HL-60 (cell line): ENCODE data around the gene ST6GALNAC6.

ENCODE experiments used
- DNase-seq, 2 experiments: peaks; one replicate each; pipeline ENCODE4 v3.0.0-alpha.2; 2010 to 2020; ENCODE audit warnings: low read depth in 1 of 2, low spot score in 1 of 2
- H3K27ac ChIP-seq: fragments of 250-450 bp; sonication (Bioruptor Pico); replicated peaks from 2 replicates; pipeline ENCODE4 v1.5.1; 2020; ENCODE audit warnings: mild to moderate bottlenecking, moderate library complexity
- H3K27me3 ChIP-seq: fragments of 250-450 bp; sonication (Bioruptor Pico); 2 replicates; pipeline ENCODE4 v1.5.1; 2021; ENCODE audit warnings: mild to moderate bottlenecking, moderate library complexity; ENCODE audit not compliant: insufficient read depth, poor library complexity, severe bottlenecking
- H3K4me3 ChIP-seq: replicated peaks from 2 replicates; pipeline ENCODE4 v1.5.1; 2011; ENCODE audit warnings: mild to moderate bottlenecking, control low read depth, low read length; ENCODE audit not compliant: insufficient read depth
- GABPA ChIP-seq: IDR thresholded peaks from 2 replicates; pipeline ENCODE4 v1.6.1; 2012; ENCODE audit warnings: low read depth
- POLR2AphosphoS5 ChIP-seq: IDR thresholded peaks from 2 replicates; pipeline ENCODE4 v1.6.1; 2012; ENCODE audit warnings: low read depth
- SPI1 ChIP-seq: IDR thresholded peaks from 2 replicates; pipeline ENCODE4 v1.6.1; 2012; ENCODE audit warnings: low read depth, mild to moderate bottlenecking, borderline replicate concordance
- TF ChIP-seq, protein P1 (sequence below): IDR thresholded peaks from 2 replicates; pipeline ENCODE4 v1.6.1; 2012; ENCODE audit warnings: low read depth; ENCODE audit not compliant: insufficient replicate concordance
- TF ChIP-seq, protein P2 (sequence below): IDR thresholded peaks from one replicate; pipeline ENCODE4 v1.5.1; 2011; ENCODE audit warnings: low read length, control low read depth, inconsistent platforms; ENCODE audit not compliant: insufficient read depth

ST6GALNAC6 gene

DNA sequence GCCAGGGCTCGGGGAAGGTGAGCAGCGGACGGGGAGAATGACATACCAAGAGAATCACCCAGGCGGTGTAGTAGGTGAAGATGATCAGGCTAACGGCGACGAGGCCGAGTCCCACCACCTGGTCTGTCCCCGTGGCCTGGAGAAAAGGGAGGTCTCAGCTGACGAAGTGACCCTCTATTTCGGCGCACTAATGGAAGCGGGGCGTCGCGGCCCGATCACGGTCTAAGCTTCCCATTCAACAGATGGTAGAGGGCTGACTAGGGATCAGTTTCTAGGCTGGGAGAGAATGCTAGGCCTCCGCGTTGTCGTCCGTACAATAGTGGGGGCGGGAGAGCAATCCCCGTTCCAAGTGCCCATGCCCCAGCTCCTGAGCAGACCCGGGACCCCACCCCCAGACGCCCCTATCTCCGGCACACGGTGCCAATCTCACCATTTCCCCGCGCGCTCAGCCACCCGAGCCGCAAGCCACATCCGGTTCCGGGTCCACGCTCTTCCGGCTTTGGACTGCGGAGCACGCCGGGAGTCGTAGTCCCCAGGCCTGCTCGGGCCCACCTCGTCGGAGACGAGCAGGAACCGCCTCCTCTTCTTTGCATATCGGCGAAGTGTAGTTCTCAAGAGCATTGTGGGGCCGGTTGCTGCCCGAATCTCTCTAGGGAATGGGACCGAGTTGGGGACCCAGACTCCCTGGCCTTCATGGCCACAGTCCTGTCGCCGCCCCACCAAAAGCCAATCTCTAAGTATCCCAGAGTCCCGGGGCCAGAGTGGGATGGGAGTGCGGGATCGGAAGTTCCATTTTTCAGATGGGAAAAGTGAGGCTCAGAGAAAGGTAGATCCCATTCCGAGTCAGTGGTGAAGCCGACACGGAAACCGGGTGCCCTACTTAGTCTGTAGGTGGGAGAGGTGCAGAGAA lies 38.2 kb upstream of the ST6GALNAC6 start, which contains the start of gene DPM2:
DPM2 (minus strand) TSS at position 467 of the 910 bp plus-strand sequence; CDS start at position 433, 34 bp downstream.
- peak; percentile 77 to 87 for DNase-seq
- TF ChIP-seq, protein P1, sequence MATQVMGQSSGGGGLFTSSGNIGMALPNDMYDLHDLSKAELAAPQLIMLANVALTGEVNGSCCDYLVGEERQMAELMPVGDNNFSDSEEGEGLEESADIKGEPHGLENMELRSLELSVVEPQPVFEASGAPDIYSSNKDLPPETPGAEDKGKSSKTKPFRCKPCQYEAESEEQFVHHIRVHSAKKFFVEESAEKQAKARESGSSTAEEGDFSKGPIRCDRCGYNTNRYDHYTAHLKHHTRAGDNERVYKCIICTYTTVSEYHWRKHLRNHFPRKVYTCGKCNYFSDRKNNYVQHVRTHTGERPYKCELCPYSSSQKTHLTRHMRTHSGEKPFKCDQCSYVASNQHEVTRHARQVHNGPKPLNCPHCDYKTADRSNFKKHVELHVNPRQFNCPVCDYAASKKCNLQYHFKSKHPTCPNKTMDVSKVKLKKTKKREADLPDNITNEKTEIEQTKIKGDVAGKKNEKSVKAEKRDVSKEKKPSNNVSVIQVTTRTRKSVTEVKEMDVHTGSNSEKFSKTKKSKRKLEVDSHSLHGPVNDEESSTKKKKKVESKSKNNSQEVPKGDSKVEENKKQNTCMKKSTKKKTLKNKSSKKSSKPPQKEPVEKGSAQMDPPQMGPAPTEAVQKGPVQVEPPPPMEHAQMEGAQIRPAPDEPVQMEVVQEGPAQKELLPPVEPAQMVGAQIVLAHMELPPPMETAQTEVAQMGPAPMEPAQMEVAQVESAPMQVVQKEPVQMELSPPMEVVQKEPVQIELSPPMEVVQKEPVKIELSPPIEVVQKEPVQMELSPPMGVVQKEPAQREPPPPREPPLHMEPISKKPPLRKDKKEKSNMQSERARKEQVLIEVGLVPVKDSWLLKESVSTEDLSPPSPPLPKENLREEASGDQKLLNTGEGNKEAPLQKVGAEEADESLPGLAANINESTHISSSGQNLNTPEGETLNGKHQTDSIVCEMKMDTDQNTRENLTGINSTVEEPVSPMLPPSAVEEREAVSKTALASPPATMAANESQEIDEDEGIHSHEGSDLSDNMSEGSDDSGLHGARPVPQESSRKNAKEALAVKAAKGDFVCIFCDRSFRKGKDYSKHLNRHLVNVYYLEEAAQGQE, result no peak
- TF ChIP-seq POLR2AphosphoS5, result peak; percentile 76; the same call in 1 of the 2 replicates
- TF ChIP-seq, protein P2, sequence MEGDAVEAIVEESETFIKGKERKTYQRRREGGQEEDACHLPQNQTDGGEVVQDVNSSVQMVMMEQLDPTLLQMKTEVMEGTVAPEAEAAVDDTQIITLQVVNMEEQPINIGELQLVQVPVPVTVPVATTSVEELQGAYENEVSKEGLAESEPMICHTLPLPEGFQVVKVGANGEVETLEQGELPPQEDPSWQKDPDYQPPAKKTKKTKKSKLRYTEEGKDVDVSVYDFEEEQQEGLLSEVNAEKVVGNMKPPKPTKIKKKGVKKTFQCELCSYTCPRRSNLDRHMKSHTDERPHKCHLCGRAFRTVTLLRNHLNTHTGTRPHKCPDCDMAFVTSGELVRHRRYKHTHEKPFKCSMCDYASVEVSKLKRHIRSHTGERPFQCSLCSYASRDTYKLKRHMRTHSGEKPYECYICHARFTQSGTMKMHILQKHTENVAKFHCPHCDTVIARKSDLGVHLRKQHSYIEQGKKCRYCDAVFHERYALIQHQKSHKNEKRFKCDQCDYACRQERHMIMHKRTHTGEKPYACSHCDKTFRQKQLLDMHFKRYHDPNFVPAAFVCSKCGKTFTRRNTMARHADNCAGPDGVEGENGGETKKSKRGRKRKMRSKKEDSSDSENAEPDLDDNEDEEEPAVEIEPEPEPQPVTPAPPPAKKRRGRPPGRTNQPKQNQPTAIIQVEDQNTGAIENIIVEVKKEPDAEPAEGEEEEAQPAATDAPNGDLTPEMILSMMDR, result no peak
- TF ChIP-seq SPI1, result no peak; the same call in 1 of the 2 replicates
- TF ChIP-seq GABPA, result peak; percentile 97
- H3K27me3 ChIP-seq, result no peaks in the 10 kb centered on the region
- H3K4me3 ChIP-seq, result peak within 1 kb of the TSS; percentile 91
- peak within 1 kb of the TSS; percentile 57 for H3K27ac ChIP-seq

DNA sequence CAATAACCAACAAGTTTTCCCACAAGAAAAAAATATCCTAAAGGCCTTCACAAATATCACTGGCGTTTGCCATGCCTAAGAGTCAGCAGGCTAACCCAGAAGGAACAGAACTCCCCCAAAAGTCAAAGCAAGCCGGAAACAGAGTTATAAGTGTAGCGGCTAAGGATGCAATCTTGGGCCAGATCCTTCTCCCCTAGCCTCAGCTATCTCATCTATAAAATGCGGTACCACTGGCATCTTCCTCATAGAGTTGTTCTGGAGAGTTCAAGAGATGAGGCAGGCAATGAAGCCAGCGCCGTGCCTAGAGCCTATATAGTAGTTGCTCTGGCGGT lies 37.6 kb upstream of the ST6GALNAC6 start:
- Histone ChIP-seq H3K27me3 (no peaks in the 10 kb centered on the region), H3K27ac (peak overlapping the region; percentile 57; the same call in 1 of the 2 replicates), H3K4me3 (peak overlapping the region; percentile 91)
- no peak for DNase-seq
- TF ChIP-seq SPI1 (no peak), GABPA (no peak), POLR2AphosphoS5 (no peak)
- TF ChIP-seq, protein P2, result no peak
- TF ChIP-seq, protein P1, result no peak

DNA sequence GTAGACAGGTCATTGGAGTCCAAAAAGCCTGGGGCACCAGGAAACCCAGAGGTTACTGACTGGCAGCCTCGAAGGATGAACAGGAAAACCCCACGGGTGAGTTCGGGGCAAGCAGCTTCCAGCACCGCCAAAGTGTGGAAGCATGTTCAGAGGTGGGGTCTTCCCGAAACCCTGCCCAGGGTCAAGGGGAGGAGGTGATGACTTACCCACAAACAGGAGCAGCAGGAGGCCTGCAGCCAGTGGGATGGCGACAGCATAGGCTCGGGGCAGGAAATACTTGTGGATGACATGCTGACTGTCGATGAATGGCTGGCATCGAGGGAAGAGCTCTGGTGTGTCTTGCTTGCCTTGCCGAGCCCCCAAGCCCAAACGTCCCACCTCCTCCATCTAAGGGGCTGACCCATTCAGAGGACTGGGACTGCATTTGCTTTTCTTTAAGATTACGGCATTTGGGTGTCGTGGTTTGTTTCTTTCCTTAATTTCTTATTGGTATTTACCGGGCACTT lies 37.0 kb upstream of the ST6GALNAC6 start:
- TF ChIP-seq, protein P2, result no peak
- no peak for TF ChIP-seq GABPA
- TF ChIP-seq, protein P1, result no peak
- no peak for TF ChIP-seq POLR2AphosphoS5
- no peak for TF ChIP-seq SPI1
- DNase-seq, result no peak
- Histone ChIP-seq H3K27me3 (peaks cover 2% of the 10 kb centered on the region), H3K27ac (no peak overlapping the region), H3K4me3 (peak overlapping the region; percentile 91)
